ENCODE data around the gene PEPD. TPM values are rescaled to one million over a fixed set of nuclear protein-coding genes. Genes with fewer than 3 reads are reported as not detected.

The PEPD gene
- total RNA-seq, 1 experiment from 2014 or later: 18.3 TPM

DNA sequence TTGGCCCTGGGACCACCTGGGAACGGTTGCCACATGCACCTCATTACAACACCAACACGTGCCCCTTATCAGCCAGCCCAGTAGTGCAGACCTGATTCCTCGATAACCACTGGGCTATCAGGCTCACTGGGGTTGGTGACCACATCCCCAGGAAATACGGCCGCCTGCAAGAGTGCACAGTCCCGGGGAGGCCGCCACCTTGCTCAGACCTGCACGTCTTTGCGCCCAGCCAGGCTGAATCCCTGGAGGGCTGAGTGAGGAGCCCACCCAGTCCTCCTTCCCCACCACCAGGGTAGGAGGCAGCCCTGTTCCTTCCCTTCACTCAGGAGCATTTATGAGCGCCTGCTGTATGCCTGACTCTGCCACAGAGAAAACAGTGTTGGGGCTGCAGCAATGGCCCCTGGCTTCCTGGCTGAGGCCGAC, 80.3 kb downstream of the PEPD start:
- Mint-ChIP-seq H3K36me3 (ENCODE audit: insufficient read depth, unreplicated experiment) (no peaks in the 10 kb centered on the region), H3K27ac (ENCODE audit: low read depth, unreplicated experiment) (no peak overlapping the region), H3K27me3 (ENCODE audit: insufficient read depth, unreplicated experiment) (no peaks in the 10 kb centered on the region), H3K4me1 (ENCODE audit: insufficient read depth, unreplicated experiment) (no peaks in the 10 kb centered on the region), H3K4me3 (ENCODE audit: unreplicated experiment) (no peak overlapping the region), H3K9me3 (ENCODE audit: unreplicated experiment) (no peaks in the 10 kb centered on the region)
- POLR2A ChIA-PET: no interaction called here
- CTCF ChIA-PET: interaction anchor here (0.7 to 2.2 kb wide), 5 partner anchors 9 to 336 kb away, joined by 3 to 9 read pairs (median 4); no protein-coding TSS in a partner anchor
- TF ChIP-seq, protein P1, sequence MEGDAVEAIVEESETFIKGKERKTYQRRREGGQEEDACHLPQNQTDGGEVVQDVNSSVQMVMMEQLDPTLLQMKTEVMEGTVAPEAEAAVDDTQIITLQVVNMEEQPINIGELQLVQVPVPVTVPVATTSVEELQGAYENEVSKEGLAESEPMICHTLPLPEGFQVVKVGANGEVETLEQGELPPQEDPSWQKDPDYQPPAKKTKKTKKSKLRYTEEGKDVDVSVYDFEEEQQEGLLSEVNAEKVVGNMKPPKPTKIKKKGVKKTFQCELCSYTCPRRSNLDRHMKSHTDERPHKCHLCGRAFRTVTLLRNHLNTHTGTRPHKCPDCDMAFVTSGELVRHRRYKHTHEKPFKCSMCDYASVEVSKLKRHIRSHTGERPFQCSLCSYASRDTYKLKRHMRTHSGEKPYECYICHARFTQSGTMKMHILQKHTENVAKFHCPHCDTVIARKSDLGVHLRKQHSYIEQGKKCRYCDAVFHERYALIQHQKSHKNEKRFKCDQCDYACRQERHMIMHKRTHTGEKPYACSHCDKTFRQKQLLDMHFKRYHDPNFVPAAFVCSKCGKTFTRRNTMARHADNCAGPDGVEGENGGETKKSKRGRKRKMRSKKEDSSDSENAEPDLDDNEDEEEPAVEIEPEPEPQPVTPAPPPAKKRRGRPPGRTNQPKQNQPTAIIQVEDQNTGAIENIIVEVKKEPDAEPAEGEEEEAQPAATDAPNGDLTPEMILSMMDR (IDR thresholded peaks at IDR 0.05; ENCODE audit: unreplicated experiment): no peak
- BruUV-seq (replicated peaks): no TSS peak
- no peak for DNase-seq (ENCODE audit: unreplicated experiment)
- intact Hi-C loops (cut with micrococcal nuclease): no loop called here

DNA sequence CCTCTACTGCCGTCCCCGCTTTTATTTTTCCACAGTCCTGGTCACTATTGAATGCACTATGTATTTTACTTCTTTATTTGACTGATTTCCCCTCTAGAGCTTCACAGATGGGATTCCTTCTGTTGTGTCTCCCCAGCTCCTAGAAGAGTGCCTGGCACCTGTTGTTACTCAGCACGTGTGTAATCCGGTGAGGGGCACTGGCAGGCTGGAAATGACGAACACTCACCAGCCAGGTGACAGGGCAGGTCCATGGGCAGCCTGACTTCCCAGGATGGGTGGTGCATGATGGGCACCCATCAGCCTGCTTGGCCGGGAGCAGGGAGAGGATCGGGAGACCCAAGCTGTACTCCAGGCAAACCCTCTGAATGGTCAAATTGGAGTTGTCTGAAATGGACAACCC, 80.9 kb downstream of the PEPD start:
- TF ChIP-seq, protein P1 (IDR thresholded peaks at IDR 0.05; ENCODE audit: unreplicated experiment): no peak
- no peaks in the 10 kb centered on the region for H3K36me3 Mint-ChIP-seq (ENCODE audit: insufficient read depth, unreplicated experiment)
- POLR2A ChIA-PET: no interaction called here
- no peak for DNase-seq (ENCODE audit: unreplicated experiment)
- no TSS peak for BruUV-seq (replicated peaks)
- H3K27me3 Mint-ChIP-seq (ENCODE audit: insufficient read depth, unreplicated experiment): no peaks in the 10 kb centered on the region
- H3K4me1 Mint-ChIP-seq (ENCODE audit: insufficient read depth, unreplicated experiment): no peaks in the 10 kb centered on the region
- H3K27ac Mint-ChIP-seq (ENCODE audit: low read depth, unreplicated experiment): no peak overlapping the region
- CTCF ChIA-PET: interaction anchor here (0.7 to 2.2 kb wide), 5 partner anchors 8 to 557 kb away, joined by 3 to 9 read pairs (median 5); no protein-coding TSS in a partner anchor
- intact Hi-C loops (cut with micrococcal nuclease): no loop called here
- H3K4me3 Mint-ChIP-seq (ENCODE audit: unreplicated experiment): no peak overlapping the region
- H3K9me3 Mint-ChIP-seq (ENCODE audit: unreplicated experiment): no peaks in the 10 kb centered on the region

- DNase-seq (ENCODE audit: unreplicated experiment): no peak
- TF ChIP-seq, protein P1 (IDR thresholded peaks at IDR 0.05; ENCODE audit: unreplicated experiment): no peak
- ChIA-PET POLR2A (no interaction called here), CTCF (interaction anchor here (0.7 to 2.2 kb wide), 4 partner anchors 10 to 558 kb away, joined by 3 to 9 read pairs (median 6); no protein-coding TSS in a partner anchor)
- Mint-ChIP-seq H3K4me1 (ENCODE audit: insufficient read depth, unreplicated experiment) (no peaks in the 10 kb centered on the region), H3K27ac (ENCODE audit: low read depth, unreplicated experiment) (no peak overlapping the region), H3K36me3 (ENCODE audit: insufficient read depth, unreplicated experiment) (no peaks in the 10 kb centered on the region), H3K9me3 (ENCODE audit: unreplicated experiment) (no peaks in the 10 kb centered on the region), H3K4me3 (ENCODE audit: unreplicated experiment) (no peak overlapping the region), H3K27me3 (ENCODE audit: insufficient read depth, unreplicated experiment) (no peaks in the 10 kb centered on the region)
- intact Hi-C loops (cut with micrococcal nuclease): no loop called here
- no TSS peak for BruUV-seq (replicated peaks)
These were observed 81.3 kb downstream of the PEPD start for GRCh38 chr19:33440241-33440640.

DNA sequence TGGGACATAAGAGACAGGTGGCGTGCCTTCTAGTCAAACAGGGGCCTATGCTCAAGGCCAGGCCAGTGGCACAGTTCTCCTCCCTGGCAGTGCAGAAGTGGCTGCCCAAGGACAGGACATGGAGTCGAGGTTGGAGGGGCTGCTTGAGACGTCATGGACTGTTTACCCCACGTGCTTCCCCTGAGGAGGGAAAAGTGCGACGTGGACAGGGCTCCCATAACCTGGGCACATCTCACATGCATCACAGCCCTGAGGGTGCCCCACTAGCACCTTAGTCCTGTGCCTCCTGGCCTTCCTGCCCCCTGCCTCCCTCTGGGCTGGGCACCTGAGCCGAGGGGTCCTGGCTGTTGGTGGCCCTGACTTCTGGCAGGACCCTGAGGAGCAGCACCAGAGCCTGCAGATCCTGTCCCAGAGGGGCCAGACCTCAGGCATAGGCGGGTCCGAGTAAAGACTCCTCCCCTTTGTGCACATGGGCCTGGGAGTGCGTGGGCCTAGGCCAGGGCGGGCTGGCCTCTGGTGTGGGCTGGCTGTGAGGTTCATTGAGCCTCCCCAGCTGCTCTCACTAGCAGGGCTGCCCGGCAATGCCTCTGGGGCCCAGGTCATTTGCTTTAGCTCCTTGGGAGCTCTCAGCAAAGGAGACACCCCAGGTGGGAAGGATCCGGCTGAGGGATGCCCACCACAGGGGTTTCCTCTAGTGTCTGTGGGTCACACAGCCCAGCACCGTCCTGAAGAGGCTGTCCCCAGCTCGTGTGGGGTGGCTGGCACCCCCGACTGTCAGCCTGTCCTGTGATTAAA, 82.4 kb downstream of the PEPD start:
- Mint-ChIP-seq H3K27ac (ENCODE audit: low read depth, unreplicated experiment) (no peak overlapping the region), H3K4me3 (ENCODE audit: unreplicated experiment) (no peak overlapping the region), H3K36me3 (ENCODE audit: insufficient read depth, unreplicated experiment) (no peaks in the 10 kb centered on the region), H3K9me3 (ENCODE audit: unreplicated experiment) (no peaks in the 10 kb centered on the region), H3K27me3 (ENCODE audit: insufficient read depth, unreplicated experiment) (no peaks in the 10 kb centered on the region), H3K4me1 (ENCODE audit: insufficient read depth, unreplicated experiment) (no peaks in the 10 kb centered on the region)
- ChIA-PET CTCF (interaction anchor here (0.6 to 2.2 kb wide), 3 partner anchors 9 to 332 kb away, joined by 3 to 9 read pairs (median 7); no protein-coding TSS in a partner anchor), POLR2A (no interaction called here)
- BruUV-seq (replicated peaks): no TSS peak
- DNase-seq (ENCODE audit: unreplicated experiment): no peak
- TF ChIP-seq, protein P1 (IDR thresholded peaks at IDR 0.05; ENCODE audit: unreplicated experiment): no peak
- intact Hi-C loops (cut with micrococcal nuclease): no loop called here

Measured in MCF 10A (cell line).